GM12892 (cell line): ENCODE data around the gene DBR1.

Experiments used
- POLR2A ChIP-seq: IDR thresholded peaks from 2 replicates; pipeline ENCODE4 v1.6.1; 2011; ENCODE audit warnings: low read depth, low read length, control low read depth
- TAF1 ChIP-seq: IDR thresholded peaks from 2 replicates; pipeline ENCODE4 v1.6.1; 2011; ENCODE audit warnings: low read depth, mild to moderate bottlenecking, control low read depth, low read length, borderline replicate concordance

- TF ChIP-seq POLR2A (no peak), TAF1 (no peak)
These were observed 21.3 kb upstream of the DBR1 start for GRCh38 chr3:138196023-138196422.
